H1 (cell line): ENCODE results near the gene SWI5. TPM values are rescaled to one million over a fixed set of nuclear protein-coding genes. Genes with fewer than 3 reads are reported as not detected.

Source experiments
- CTCF ChIA-PET: fragments of 300-600 bp; sonication (Branson Sonifier 250); formaldehyde crosslinking; loops from one replicate; lab custom pipeline; 2021; ENCODE audit not compliant: partially characterized antibody; lab: Charles Lee
- POLR2A ChIA-PET: fragments of 300-600 bp; sonication (Branson Sonifier 250); formaldehyde crosslinking; loops from one replicate; lab custom pipeline; 2021; ENCODE audit warnings: inconsistent platforms; ENCODE audit not compliant: partially characterized antibody; lab: Charles Lee
- DNase-seq, 2 experiments: peaks; one replicate each; pipeline versions ENCODE4 v3.0.0 to v3.0.0-alpha.2; 2010 to 2022; ENCODE audit warnings: low spot score in 2 of 2, low read depth in 1 of 2, mixed read lengths in 1 of 2
- FAIRE-seq: peaks from 2 replicates; lab custom pipeline; 2011; peaks lifted over from hg19 to GRCh38; lab: Jason Lieb, UNC
- H2AFZ ChIP-seq: 2 replicates; pipeline ENCODE4 v1.8.1; 2012; ENCODE audit warnings: low read length, inconsistent platforms
- H2AK5ac ChIP-seq: 2 replicates; pipeline ENCODE4 v1.6.1; 2013; ENCODE audit warnings: low read depth, low read length
- H2BK120ac ChIP-seq: replicated peaks from 2 replicates; pipeline ENCODE3; 2013; ENCODE audit warnings: low read depth, low read length, inconsistent platforms
- H2BK12ac ChIP-seq: 2 replicates; pipeline ENCODE4 v1.6.1; 2013; ENCODE audit warnings: low read depth, low read length
- H2BK15ac ChIP-seq: 2 replicates; pipeline ENCODE4 v1.6.1; 2013; ENCODE audit warnings: low read length
- H2BK20ac ChIP-seq: 2 replicates; pipeline ENCODE4 v1.6.1; 2013; ENCODE audit warnings: low read length
- H2BK5ac ChIP-seq: 2 replicates; pipeline ENCODE4 v1.6.1; 2013; ENCODE audit warnings: low read depth, low read length
- H3K14ac ChIP-seq: 2 replicates; pipeline ENCODE4 v1.6.1; 2013; ENCODE audit warnings: inconsistent platforms; ENCODE audit not compliant: insufficient read length
- H3K18ac ChIP-seq: 2 replicates; pipeline ENCODE4 v1.6.1; 2013; ENCODE audit warnings: low read length; ENCODE audit errors: extremely low read depth
- H3K23ac ChIP-seq: 2 replicates; pipeline ENCODE4 v1.6.1; 2013; ENCODE audit warnings: inconsistent platforms; ENCODE audit not compliant: insufficient read length
- H3K23me2 ChIP-seq: 2 replicates; pipeline ENCODE4 v1.6.1; 2013; ENCODE audit warnings: low read depth, low read length
- H3K27ac ChIP-seq: 2 replicates; pipeline ENCODE4 v1.6.1; 2011; ENCODE audit warnings: low read depth, low read length, inconsistent platforms
- H3K27me3 ChIP-seq, 4 experiments: replicated peaks in 1 of 4; 1 replicate in 1 of 4; 2 replicates in 3 of 4; pipeline versions ENCODE4 v1.6.1 to v1.8.1; 2011 to 2013; ENCODE audit warnings: low read length in 3 of 4, mild to moderate bottlenecking in 3 of 4, inconsistent platforms in 2 of 4, mixed read lengths in 2 of 4, moderate library complexity in 1 of 4; ENCODE audit not compliant: control insufficient read depth in 3 of 4, insufficient read depth in 3 of 4; ENCODE audit errors: extremely low read depth in 1 of 4
- H3K36me3 ChIP-seq, 4 experiments: 2 replicates each; pipeline versions ENCODE4 v1.6.1 to v1.8.1; 2011 to 2013; ENCODE audit warnings: mild to moderate bottlenecking in 4 of 4, low read length in 3 of 4, moderate library complexity in 2 of 4, control low read depth in 1 of 4, inconsistent platforms in 1 of 4; ENCODE audit not compliant: insufficient read depth in 4 of 4, control insufficient read depth in 2 of 4
- H3K4ac ChIP-seq: replicated peaks from 2 replicates; pipeline ENCODE3; 2013; ENCODE audit warnings: low read length, low read depth, mixed read lengths, inconsistent platforms; ENCODE audit not compliant: insufficient read length
- H3K4me1 ChIP-seq, 4 experiments: replicated peaks in 1 of 4; 1 replicate in 1 of 4; 2 replicates in 3 of 4; pipeline versions ENCODE4 v1.6.1 to v1.8.1; 2011 to 2013; ENCODE audit warnings: low read length in 3 of 4, inconsistent platforms in 2 of 4, mixed read lengths in 1 of 4; ENCODE audit not compliant: insufficient read depth in 4 of 4, control insufficient read depth in 3 of 4
- H3K4me2 ChIP-seq, 2 experiments: 2 replicates each; pipeline versions ENCODE4 v1.6.1 to v1.8.1; 2011 to 2013; ENCODE audit warnings: low read depth in 2 of 2, low read length in 2 of 2, control low read depth in 1 of 2, inconsistent platforms in 1 of 2, mild to moderate bottlenecking in 1 of 2; ENCODE audit not compliant: insufficient read depth in 1 of 2
- H3K4me3 ChIP-seq, 4 experiments: fragments of 200-600, 300-600 bp in 1 of 4; sonication (generic), shearing (Covaris generic), sonication (Bioruptor Twin) in 1 of 4; 2 replicates each; pipeline versions ENCODE4 v1.5.1 to v1.8.1; 2011 to 2016; ENCODE audit warnings: low read length in 4 of 4, low read depth in 3 of 4, control low read depth in 2 of 4, inconsistent platforms in 2 of 4, mild to moderate bottlenecking in 2 of 4, mixed read lengths in 1 of 4, moderate library complexity in 1 of 4; ENCODE audit not compliant: insufficient read depth in 2 of 4; ENCODE audit errors: extremely low read depth in 1 of 4
- H3K56ac ChIP-seq: replicated peaks from 2 replicates; pipeline ENCODE3; 2013; ENCODE audit warnings: low read depth, mild to moderate bottlenecking, mixed read lengths, low read length, inconsistent platforms; ENCODE audit not compliant: insufficient read length
- H3K79me1 ChIP-seq: 2 replicates; pipeline ENCODE4 v1.6.1; 2013; ENCODE audit warnings: low read depth, low read length, control low read depth
- H3K79me2 ChIP-seq, 2 experiments: 2 replicates each; pipeline versions ENCODE4 v1.6.1 to v1.8.1; 2012 to 2013; ENCODE audit warnings: low read length in 2 of 2, mild to moderate bottlenecking in 2 of 2, inconsistent platforms in 1 of 2; ENCODE audit not compliant: insufficient read depth in 2 of 2, control insufficient read depth in 1 of 2
- H3K9ac ChIP-seq, 4 experiments: replicated peaks in 1 of 4; 1 replicate in 1 of 4; 2 replicates in 3 of 4; pipeline versions ENCODE4 v1.6.1 to v1.8.1; 2011 to 2013; ENCODE audit warnings: low read depth in 3 of 4, low read length in 3 of 4, control low read depth in 2 of 4, mild to moderate bottlenecking in 2 of 4, moderate library complexity in 2 of 4, inconsistent platforms in 1 of 4; ENCODE audit errors: extremely low read depth in 1 of 4
- H3K9me3 ChIP-seq, 2 experiments: 2 replicates each; pipeline versions ENCODE4 v1.6.1 to v1.8.1; 2012 to 2013; ENCODE audit warnings: mild to moderate bottlenecking in 2 of 2, moderate library complexity in 2 of 2, control low read depth in 1 of 2, inconsistent platforms in 1 of 2, low read depth in 1 of 2, low read length in 1 of 2, mixed read lengths in 1 of 2; ENCODE audit not compliant: insufficient read depth in 2 of 2
- H4K20me1 ChIP-seq, 2 experiments: replicated peaks in 1 of 2; 2 replicates each; pipeline versions ENCODE3 to v1.8.1; 2011 to 2013; ENCODE audit warnings: inconsistent platforms in 2 of 2, low read length in 2 of 2, mild to moderate bottlenecking in 1 of 2; ENCODE audit not compliant: insufficient read depth in 2 of 2, control insufficient read depth in 1 of 2
- H4K5ac ChIP-seq: 2 replicates; pipeline ENCODE4 v1.6.1; 2013; ENCODE audit warnings: low read length, low read depth, mixed read lengths, inconsistent platforms; ENCODE audit not compliant: insufficient read length
- H4K8ac ChIP-seq: 2 replicates; pipeline ENCODE4 v1.8.0; 2013; ENCODE audit warnings: mild to moderate bottlenecking, moderate library complexity, low read length, inconsistent platforms; ENCODE audit not compliant: insufficient read depth; ENCODE audit errors: extremely low read depth
- H4K91ac ChIP-seq: replicated peaks from 2 replicates; pipeline ENCODE3; 2013; ENCODE audit warnings: low read length, mixed read lengths, inconsistent platforms; ENCODE audit not compliant: insufficient read length
- CEBPB ChIP-seq: IDR thresholded peaks from 2 replicates; pipeline ENCODE4 v1.6.1; 2012; ENCODE audit warnings: low read depth, low read length
- CHD2 ChIP-seq: IDR thresholded peaks from 2 replicates; pipeline ENCODE4 v1.6.1; 2012; ENCODE audit warnings: low read length, improper control_type of control experiment
- CREB1 ChIP-seq: IDR thresholded peaks from 2 replicates; pipeline ENCODE4 v1.6.1; 2012; ENCODE audit warnings: inconsistent platforms
- CTBP2 ChIP-seq: IDR thresholded peaks from 2 replicates; pipeline ENCODE4 v1.7.0; 2011; ENCODE audit warnings: borderline replicate concordance, mild to moderate bottlenecking, moderate library complexity, mixed read lengths, low read length; ENCODE audit not compliant: insufficient read depth, insufficient read length
- CTCF ChIP-seq, 3 experiments: IDR thresholded peaks; 1 replicate in 2 of 3; 2 replicates in 1 of 3; pipeline versions ENCODE4 v1.5.1 to v1.6.1; 2011; ENCODE audit warnings: low read length in 3 of 3, mild to moderate bottlenecking in 3 of 3, inconsistent platforms in 2 of 3, low read depth in 1 of 3, moderate library complexity in 1 of 3; ENCODE audit not compliant: insufficient read depth in 1 of 3; ENCODE audit errors: control extremely low read depth in 1 of 3
- KDM1A ChIP-seq: fragments of 200-600, 300-600 bp; sonication (generic); IDR thresholded peaks from 2 replicates; pipeline ENCODE4 v1.7.1; 2016; ENCODE audit warnings: mild to moderate bottlenecking, low read length, borderline replicate concordance
- NRF1 ChIP-seq: IDR thresholded peaks from 2 replicates; pipeline ENCODE4 v1.6.1; 2011; ENCODE audit warnings: mild to moderate bottlenecking, low read depth, low read length, improper control_type of control experiment
- RBBP5 ChIP-seq: IDR thresholded peaks from 2 replicates; pipeline ENCODE4 v1.7.1; 2012; ENCODE audit warnings: low read depth, mild to moderate bottlenecking, inconsistent platforms, low read length, moderate library complexity, borderline replicate concordance
- TAF1 ChIP-seq: IDR thresholded peaks from 2 replicates; pipeline ENCODE4 v1.6.1; 2011; ENCODE audit warnings: mild to moderate bottlenecking, low read depth, low read length
- WGBS, 2 experiments: shearing (Covaris generic) in 1 of 2; methylation state at CpG; one replicate each; pipeline versions ENCODE4 v1.1.6 to v1.1.7; 2013 to 2015; ENCODE audit warnings: low lambda C conversion rate in 2 of 2, mixed read lengths in 2 of 2, inconsistent platforms in 1 of 2, low coverage in 1 of 2, missing lambda C conversion rate in 1 of 2; ENCODE audit not compliant: insufficient replicate concordance in 2 of 2, insufficient coverage in 1 of 2, insufficient read length in 1 of 2; ENCODE audit errors: extremely low coverage in 1 of 2, missing lambda C conversion rate in 1 of 2; 5-methylcytosine and 5-hydroxymethylcytosine counted together
- polyA plus RNA-seq, 7 experiments: library from polyadenylated mRNA; depleted of rRNA in 3 of 7; stranded (reverse) in 5 of 7; unstranded in 2 of 7; fragments of >200 nt in 5 of 7; fragments of 200-250 nt in 2 of 7; gene quantifications; 1 replicate in 5 of 7; 2 replicates in 1 of 7; 4 replicates in 1 of 7; pipeline versions ENCODE4 v1.2.1 to v1.2.3, GENCODE V29; 2011 to 2013; ENCODE audit warnings: missing spikeins in 2 of 7, mixed read lengths in 2 of 7
- total RNA-seq: library from RNA; stranded (reverse); fragmentation: NEBNext Ultra II Directional; extraction: Animal tissue kit (Norgen Biotek cat#: 25700); gene quantifications from 2 replicates; pipeline ENCODE4 v1.2.1, GENCODE V29; 2021

The SWI5 gene
- total and polyA plus RNA-seq, 2 of the 8 experiments (the other 6 are each of a cell fraction or from before 2014, with no cell fraction given): 29.0 to 59.5 TPM

- WGBS, 2 experiments: 80% methylated on average over 2 of the region's 2 CpGs; no CpG with 5 or more reads in 1 of the 2 experiments
- CTCF ChIA-PET: interaction anchor here (0.8 to 8.1 kb wide), 13 partner anchors 7 to 141 kb away, joined by 3 to 88 read pairs (median 17); no protein-coding TSS in a partner anchor
- TF ChIP-seq TAF1 (no peak), CEBPB (no peak), KDM1A (0 out of 2 replicates have a peak, but pooled peaks have one; percentile 18), RBBP5 (no peak), CTCF (IDR thresholded peaks at IDR 0.05; ENCODE audit: control extremely low read depth in 1 of 3, insufficient read depth in 1 of 3, low read depth in 1 of 3, low read length in 3 of 3) (no peak), CTBP2 (no peak), CREB1 (no peak), NRF1 (no peak), CHD2 (no peak)
- TF ChIP-seq, all 59 proteins: peak for 1
Observed at GRCh38 chr9:128297221-128297773, 21.2 kb downstream of the SWI5 start.

More at GRCh38 chr9:128297221-128297773, 21.2 kb downstream of the SWI5 start:
- no peak overlapping the region for H2BK15ac ChIP-seq
- no peaks in the 10 kb centered on the region for H3K79me2 ChIP-seq
- no peaks in the 10 kb centered on the region for H3K79me1 ChIP-seq
- no peak overlapping the region for H2AK5ac ChIP-seq
- no peak overlapping the region for H3K56ac ChIP-seq
- H3K27ac ChIP-seq: no peak overlapping the region
- H2BK12ac ChIP-seq: no peak overlapping the region
- H3K4me3 ChIP-seq: no peak overlapping the region
- H3K23me2 ChIP-seq: no peaks in the 10 kb centered on the region
- DNase-seq (no peak), FAIRE-seq (no peak)
- no peaks in the 10 kb centered on the region for H3K9me3 ChIP-seq
- H3K9ac ChIP-seq: no peak overlapping the region
- no peak overlapping the region for H2BK120ac ChIP-seq
- H3K4me2 ChIP-seq: no peak overlapping the region
- peaks cover 1 to 3% of the 10 kb centered on the region in 2 experiments for H4K20me1 ChIP-seq
- H2BK5ac ChIP-seq: no peak overlapping the region
- H3K27me3 ChIP-seq: no peaks in the 10 kb centered on the region
- no peak overlapping the region for H3K4ac ChIP-seq
- POLR2A ChIA-PET: interaction anchor here (1.0 to 2.7 kb wide), 5 partner anchors 8 to 67 kb away, joined by 3 to 9 read pairs (median 6); no protein-coding TSS in a partner anchor
- H4K5ac ChIP-seq: no peak overlapping the region
- no peak overlapping the region for H2BK20ac ChIP-seq
- no peak overlapping the region for H3K14ac ChIP-seq
- no peaks in the 10 kb centered on the region for H3K36me3 ChIP-seq
- no peak overlapping the region for H4K91ac ChIP-seq
- no peak overlapping the region for H4K8ac ChIP-seq
- no peaks in the 10 kb centered on the region for H3K4me1 ChIP-seq
- H3K23ac ChIP-seq: no peak overlapping the region
- no peak overlapping the region for H3K18ac ChIP-seq
- no peak overlapping the region for H2AFZ ChIP-seq
